H9 (cell line): Measurements from ENCODE around the gene PLEKHA8. TPM values are rescaled to one million over a fixed set of nuclear protein-coding genes. Genes with fewer than 3 reads are reported as not detected.

Source experiments
- DNase-seq: peaks from one replicate; pipeline ENCODE4 v3.0.0-alpha.2; 2017
- H2AFZ ChIP-seq: one replicate; pipeline ENCODE4 v1.6.1; 2013; ENCODE audit warnings: mild to moderate bottlenecking, low read length, control low read depth, moderate library complexity
- H2AK5ac ChIP-seq: 2 replicates; pipeline ENCODE4 v1.6.1; 2013; ENCODE audit warnings: low read length, control low read depth, mixed read lengths; ENCODE audit not compliant: insufficient read length
- H2BK120ac ChIP-seq: one replicate; pipeline ENCODE4 v1.6.1; 2013; ENCODE audit warnings: low read depth, mild to moderate bottlenecking, low read length, control low read depth, inconsistent platforms; ENCODE audit not compliant: poor library complexity, severe bottlenecking
- H2BK12ac ChIP-seq: 2 replicates; pipeline ENCODE4 v1.6.1; 2013; ENCODE audit warnings: low read length, control low read depth, mixed read lengths, low read depth; ENCODE audit not compliant: insufficient read length
- H2BK15ac ChIP-seq: 2 replicates; pipeline ENCODE4 v1.6.1; 2013; ENCODE audit warnings: low read depth, low read length, control low read depth
- H2BK20ac ChIP-seq: one replicate; pipeline ENCODE4 v1.6.1; 2013; ENCODE audit warnings: low read depth, mild to moderate bottlenecking, low read length, control low read depth, inconsistent platforms; ENCODE audit not compliant: poor library complexity, severe bottlenecking
- H2BK5ac ChIP-seq: 2 replicates; pipeline ENCODE4 v1.6.1; 2013; ENCODE audit warnings: low read length, control low read depth, mixed read lengths; ENCODE audit not compliant: insufficient read length
- H3K14ac ChIP-seq: 2 replicates; pipeline ENCODE4 v1.6.1; 2013; ENCODE audit warnings: low read length, control low read depth; ENCODE audit not compliant: insufficient read depth
- H3K18ac ChIP-seq: 2 replicates; pipeline ENCODE4 v1.6.1; 2013; ENCODE audit warnings: low read depth, mild to moderate bottlenecking, mixed read lengths, low read length, control low read depth; ENCODE audit not compliant: insufficient read length
- H3K23ac ChIP-seq: 2 replicates; pipeline ENCODE4 v1.6.1; 2013; ENCODE audit warnings: low read length, control low read depth, mixed read lengths, low read depth; ENCODE audit not compliant: insufficient read length
- H3K23me2 ChIP-seq: 2 replicates; pipeline ENCODE4 v1.6.1; 2013; ENCODE audit warnings: low read depth, mild to moderate bottlenecking, mixed read lengths, low read length, control low read depth; ENCODE audit not compliant: insufficient read length, poor library complexity, severe bottlenecking
- H3K27ac ChIP-seq: 2 replicates; pipeline ENCODE4 v1.5.1; 2013; ENCODE audit warnings: low read length, control low read depth, mixed read lengths, low read depth; ENCODE audit not compliant: insufficient read length
- H3K27me3 ChIP-seq: 2 replicates; pipeline ENCODE4 v1.6.1; 2013; ENCODE audit warnings: low read length, control low read depth, inconsistent platforms; ENCODE audit not compliant: insufficient read depth
- H3K4ac ChIP-seq: 2 replicates; pipeline ENCODE4 v1.6.1; 2013; ENCODE audit warnings: low read depth, mild to moderate bottlenecking, control low read depth, inconsistent platforms, low read length, moderate library complexity
- H3K4me1 ChIP-seq: 2 replicates; pipeline ENCODE4 v1.6.1; 2013; ENCODE audit warnings: low read length, control low read depth, inconsistent platforms; ENCODE audit not compliant: insufficient read depth
- H3K4me2 ChIP-seq: 2 replicates; pipeline ENCODE4 v1.6.1; 2013; ENCODE audit warnings: low read length, control low read depth, mixed read lengths; ENCODE audit not compliant: insufficient read length, insufficient read depth
- H3K56ac ChIP-seq: 2 replicates; pipeline ENCODE4 v1.6.1; 2013; ENCODE audit warnings: low read depth, mild to moderate bottlenecking, mixed read lengths, low read length, control low read depth; ENCODE audit not compliant: insufficient read length
- H3K79me1 ChIP-seq: 2 replicates; pipeline ENCODE4 v1.6.1; 2013; ENCODE audit warnings: low read depth, mild to moderate bottlenecking, moderate library complexity, low read length, control low read depth, inconsistent platforms; ENCODE audit not compliant: insufficient read depth, poor library complexity, severe bottlenecking
- H3K79me2 ChIP-seq: 2 replicates; pipeline ENCODE4 v1.6.1; 2013; ENCODE audit warnings: low read length, control low read depth, inconsistent platforms; ENCODE audit not compliant: insufficient read depth
- H3K9ac ChIP-seq: 2 replicates; pipeline ENCODE4 v1.6.1; 2013; ENCODE audit warnings: low read length, control low read depth, mixed read lengths; ENCODE audit not compliant: insufficient read length; ENCODE audit errors: extremely low read depth
- H3K9me3 ChIP-seq: one replicate; pipeline ENCODE4 v1.6.1; 2013; ENCODE audit warnings: low read depth, low read length, inconsistent platforms; ENCODE audit not compliant: control insufficient read depth
- H3T11ph ChIP-seq: one replicate; pipeline ENCODE4 v1.6.1; 2013; ENCODE audit warnings: mild to moderate bottlenecking, low read length, control low read depth, inconsistent platforms
- H4K20me1 ChIP-seq: one replicate; pipeline ENCODE4 v1.6.1; 2013; ENCODE audit not compliant: control insufficient read depth, insufficient read length, insufficient read depth
- H4K5ac ChIP-seq: 2 replicates; pipeline ENCODE4 v1.6.1; 2013; ENCODE audit warnings: low read depth, mild to moderate bottlenecking, mixed read lengths, low read length, control low read depth; ENCODE audit not compliant: insufficient read length
- H4K8ac ChIP-seq: replicated peaks from 2 replicates; pipeline ENCODE4 v1.6.1; 2013; ENCODE audit warnings: low read length, control low read depth, mixed read lengths, low read depth; ENCODE audit not compliant: insufficient read length
- H4K91ac ChIP-seq: 2 replicates; pipeline ENCODE4 v1.6.1; 2013; ENCODE audit warnings: low read depth, mild to moderate bottlenecking, moderate library complexity, mixed read lengths, low read length, control low read depth; ENCODE audit not compliant: insufficient read length
- H3K27ac Mint-ChIP-seq, 3 experiments: 2 replicates in 2 of 3; 3 replicates in 1 of 3; pipeline ENCODE4 v1.8.0; 2020 to 2021; ENCODE audit warnings: mixed read lengths in 3 of 3, mild to moderate bottlenecking in 1 of 3, moderate library complexity in 1 of 3
- H3K27me3 Mint-ChIP-seq: 2 replicates; pipeline ENCODE4 v1.8.0; 2021; ENCODE audit warnings: low read depth, mild to moderate bottlenecking, moderate library complexity, mixed read lengths
- H3K36me3 Mint-ChIP-seq, 3 experiments: 2 replicates in 2 of 3; 3 replicates in 1 of 3; pipeline ENCODE4 v1.8.0; 2020 to 2021; ENCODE audit warnings: low read depth in 3 of 3, mixed read lengths in 3 of 3; ENCODE audit not compliant: insufficient read depth in 1 of 3
- H3K4me1 Mint-ChIP-seq, 2 experiments: 2 replicates each; pipeline ENCODE4 v1.8.0; 2020; ENCODE audit warnings: mixed read lengths in 2 of 2
- H3K4me3 Mint-ChIP-seq, 2 experiments: 2 replicates in 1 of 2; 3 replicates in 1 of 2; pipeline ENCODE4 v1.8.0; 2020 to 2021; ENCODE audit warnings: mild to moderate bottlenecking in 2 of 2, mixed read lengths in 2 of 2, moderate library complexity in 1 of 2
- H3K9me3 Mint-ChIP-seq, 2 experiments: 2 replicates in 1 of 2; 3 replicates in 1 of 2; pipeline ENCODE4 v1.8.0; 2020; ENCODE audit warnings: mild to moderate bottlenecking in 2 of 2, mixed read lengths in 2 of 2, moderate library complexity in 1 of 2
- CTCF ChIP-seq: fragments of 200-600 bp; sonication (generic); conservative IDR thresholded peaks from 3 replicates; pipeline ENCODE4 v1.8.0; 2021; ENCODE audit warnings: antibody characterized with exemption, mild to moderate bottlenecking
- WGBS: extraction: QIAGEN DNeasy Blood & Tissue Kit; methylation state at CpG from one replicate; pipeline ENCODE4 v1.1.7; 2013; ENCODE audit warnings: missing lambda C conversion rate, low lambda C conversion rate, mixed read lengths; ENCODE audit not compliant: insufficient read length; ENCODE audit errors: extremely low coverage; 5-methylcytosine and 5-hydroxymethylcytosine counted together
- total RNA-seq: library from RNA; stranded (reverse); gene quantifications from 2 replicates; pipeline ENCODE4 v1.2.1, GENCODE V29; 2021

PLEKHA8 gene
- total RNA-seq, 1 experiment from 2014 or later = 37.0 TPM

GRCh38 chr7:30178748-30179436, 150.7 kb downstream of the PLEKHA8 start:
- Histone ChIP-seq H3K4ac (no peak overlapping the region), H3K23ac (no peak overlapping the region), H3K27ac (no peak overlapping the region), H2AK5ac (no peak overlapping the region), H3K4me2 (no peak overlapping the region), H3K4me1 (no peaks in the 10 kb centered on the region), H4K8ac (no peak overlapping the region), H2BK15ac (no peak overlapping the region), H2BK120ac (no peak overlapping the region), H2BK20ac (no peak overlapping the region), H3K14ac (no peak overlapping the region), H2BK12ac (no peak overlapping the region), H3K9ac (no peak overlapping the region), H2BK5ac (no peak overlapping the region), H3K9me3 (no peaks in the 10 kb centered on the region), H3K27me3 (no peaks in the 10 kb centered on the region), H3K23me2 (no peaks in the 10 kb centered on the region), H3K79me2 (no peaks in the 10 kb centered on the region), H3K56ac (no peak overlapping the region), H3K18ac (no peak overlapping the region), H4K20me1 (no peaks in the 10 kb centered on the region), H4K5ac (no peak overlapping the region), H2AFZ (no peak overlapping the region), H3T11ph (no peak overlapping the region), H4K91ac (no peak overlapping the region), H3K79me1 (no peaks in the 10 kb centered on the region)
- H3K27me3 Mint-ChIP-seq = no peaks in the 10 kb centered on the region
- H3K4me1 Mint-ChIP-seq = peaks cover 0 to 6% of the 10 kb centered on the region in 2 experiments; a peak in 2 of 4 replicates
- no peaks in the 10 kb centered on the region; a peak in 1 of 7 replicates for H3K36me3 Mint-ChIP-seq
- DNase-seq = no peak
- TF ChIP-seq CTCF = no peak
- no peak overlapping the region for H3K4me3 Mint-ChIP-seq
- H3K9me3 Mint-ChIP-seq = no peaks in the 10 kb centered on the region
- H3K27ac Mint-ChIP-seq = no peak overlapping the region
- no CpG with 5 or more reads among the region's 3 CpGs for WGBS

Other genes starting within 250 kb of the PLEKHA8 start
- gene WIPF3, start 221.9 kb upstream of the PLEKHA8 start, total RNA-seq = 11.6 and 11.8 TPM in 2 replicates
- gene SCRN1, start 38.6 kb upstream of the PLEKHA8 start, total RNA-seq = 101 and 109 TPM in 2 replicates
- gene FKBP14, start 1.7 kb upstream of the PLEKHA8 start, total RNA-seq = 10.1 and 11.5 TPM in 2 replicates
- 3.4 and 5.5 TPM in 2 replicates for gene MTURN, start 106.6 kb downstream of the PLEKHA8 start, total RNA-seq